ENCODE data around the gene SLC26A9.

DNA sequence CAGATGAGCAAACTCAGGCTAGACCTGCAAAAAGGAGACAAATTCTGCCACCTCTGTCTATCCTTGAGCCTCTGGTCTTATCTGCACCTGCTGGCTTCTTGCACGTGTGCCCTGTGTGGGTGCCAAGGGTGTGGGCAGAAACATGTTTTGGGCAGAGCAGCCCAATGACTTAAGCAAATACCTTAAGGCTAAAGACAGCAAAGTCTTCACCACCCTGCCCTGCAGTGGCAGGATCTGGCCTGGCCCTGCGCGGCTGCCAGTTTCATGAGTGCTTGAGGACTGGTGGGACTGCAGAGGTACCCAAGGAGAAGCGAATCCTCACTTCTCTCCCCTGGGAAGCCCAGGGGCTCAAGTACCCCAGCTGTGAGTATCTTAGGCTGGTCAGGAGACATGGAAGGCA, 3.8 kb upstream of the SLC26A9 start:
- TF ChIP-seq, protein P1, sequence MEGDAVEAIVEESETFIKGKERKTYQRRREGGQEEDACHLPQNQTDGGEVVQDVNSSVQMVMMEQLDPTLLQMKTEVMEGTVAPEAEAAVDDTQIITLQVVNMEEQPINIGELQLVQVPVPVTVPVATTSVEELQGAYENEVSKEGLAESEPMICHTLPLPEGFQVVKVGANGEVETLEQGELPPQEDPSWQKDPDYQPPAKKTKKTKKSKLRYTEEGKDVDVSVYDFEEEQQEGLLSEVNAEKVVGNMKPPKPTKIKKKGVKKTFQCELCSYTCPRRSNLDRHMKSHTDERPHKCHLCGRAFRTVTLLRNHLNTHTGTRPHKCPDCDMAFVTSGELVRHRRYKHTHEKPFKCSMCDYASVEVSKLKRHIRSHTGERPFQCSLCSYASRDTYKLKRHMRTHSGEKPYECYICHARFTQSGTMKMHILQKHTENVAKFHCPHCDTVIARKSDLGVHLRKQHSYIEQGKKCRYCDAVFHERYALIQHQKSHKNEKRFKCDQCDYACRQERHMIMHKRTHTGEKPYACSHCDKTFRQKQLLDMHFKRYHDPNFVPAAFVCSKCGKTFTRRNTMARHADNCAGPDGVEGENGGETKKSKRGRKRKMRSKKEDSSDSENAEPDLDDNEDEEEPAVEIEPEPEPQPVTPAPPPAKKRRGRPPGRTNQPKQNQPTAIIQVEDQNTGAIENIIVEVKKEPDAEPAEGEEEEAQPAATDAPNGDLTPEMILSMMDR (IDR thresholded peaks at IDR 0.05): no peak
- TF ChIP-seq POLR2A (IDR thresholded peaks at IDR 0.05): no peak

All from ovary (tissue), 3 donors.